ENCODE results near the gene AARS2. TPM values are rescaled to one million over a fixed set of nuclear protein-coding genes. Genes with fewer than 3 reads are reported as not detected.
A peak's percentile ranks its signal among the peaks of the same experiment; 100 is the strongest.
"Not testable (repeated sequence)": the region's sequence is repeated elsewhere in the genome, so short reads cannot be mapped to it uniquely, and the experiment has no call there.

The AARS2 gene
- total RNA-seq, 2 donors from 2014 or later = 9.6 to 17.8 TPM

DNA sequence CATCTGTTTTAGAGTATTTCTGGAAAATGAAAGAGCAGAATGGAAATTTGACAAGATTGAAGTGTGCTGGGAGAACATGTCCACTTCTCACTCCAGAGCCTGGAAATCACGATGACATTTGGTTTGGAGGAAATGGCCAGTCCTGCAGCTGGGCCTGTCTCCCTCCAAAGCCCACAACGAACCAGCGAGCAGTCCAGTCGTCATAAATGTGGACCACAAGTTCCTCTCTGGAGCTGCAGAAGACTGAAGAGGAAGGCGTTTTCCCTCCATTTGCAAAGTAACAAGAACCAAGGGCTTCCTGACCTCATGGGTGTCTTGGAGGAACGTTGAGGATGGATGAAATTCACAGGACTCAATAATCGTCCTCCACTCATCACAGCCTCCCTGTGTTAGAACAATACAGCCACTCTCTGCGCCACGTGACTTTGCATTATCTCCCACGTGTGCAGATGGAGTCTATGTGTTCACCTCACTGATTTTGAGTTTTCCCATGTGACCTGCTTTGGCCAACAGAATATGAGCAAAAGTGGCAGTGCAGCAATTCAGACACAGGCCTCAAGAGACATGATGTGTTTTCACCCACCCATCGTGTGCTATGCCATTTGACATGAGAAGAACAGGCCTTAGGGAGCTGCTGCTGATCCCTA, 20.2 kb upstream of the AARS2 start:
- Histone ChIP-seq H3K4me1 (no peaks in the 10 kb centered on the region), H3K9me3 (no peaks in the 10 kb centered on the region), H3K27ac (no peak overlapping the region), H3K27me3 (no peaks in the 10 kb centered on the region), H3K36me3 (replicated peaks in 1 of 2; ENCODE audit: insufficient read depth in 1 of 2, low read depth in 2 of 2) (no peaks in the 10 kb centered on the region), H3K4me3 (no peak overlapping the region)
- 53 to 59% methylated on average over 11 of the region's 11 CpGs for WGBS, 2 donors
- ATAC-seq (no peak), DNase-seq (peak in 1 of 4 donors; percentile 13)
- no peak for TF ChIP-seq POLR2A (IDR thresholded peaks at IDR 0.05)
- TF ChIP-seq, protein P1, sequence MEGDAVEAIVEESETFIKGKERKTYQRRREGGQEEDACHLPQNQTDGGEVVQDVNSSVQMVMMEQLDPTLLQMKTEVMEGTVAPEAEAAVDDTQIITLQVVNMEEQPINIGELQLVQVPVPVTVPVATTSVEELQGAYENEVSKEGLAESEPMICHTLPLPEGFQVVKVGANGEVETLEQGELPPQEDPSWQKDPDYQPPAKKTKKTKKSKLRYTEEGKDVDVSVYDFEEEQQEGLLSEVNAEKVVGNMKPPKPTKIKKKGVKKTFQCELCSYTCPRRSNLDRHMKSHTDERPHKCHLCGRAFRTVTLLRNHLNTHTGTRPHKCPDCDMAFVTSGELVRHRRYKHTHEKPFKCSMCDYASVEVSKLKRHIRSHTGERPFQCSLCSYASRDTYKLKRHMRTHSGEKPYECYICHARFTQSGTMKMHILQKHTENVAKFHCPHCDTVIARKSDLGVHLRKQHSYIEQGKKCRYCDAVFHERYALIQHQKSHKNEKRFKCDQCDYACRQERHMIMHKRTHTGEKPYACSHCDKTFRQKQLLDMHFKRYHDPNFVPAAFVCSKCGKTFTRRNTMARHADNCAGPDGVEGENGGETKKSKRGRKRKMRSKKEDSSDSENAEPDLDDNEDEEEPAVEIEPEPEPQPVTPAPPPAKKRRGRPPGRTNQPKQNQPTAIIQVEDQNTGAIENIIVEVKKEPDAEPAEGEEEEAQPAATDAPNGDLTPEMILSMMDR (IDR thresholded peaks at IDR 0.05) = no peak
- intact Hi-C loops (cut with DNase I) = loop anchor here (10.0 kb wide), 1 partner anchor 239 kb away; no protein-coding TSS in a partner anchor

DNA sequence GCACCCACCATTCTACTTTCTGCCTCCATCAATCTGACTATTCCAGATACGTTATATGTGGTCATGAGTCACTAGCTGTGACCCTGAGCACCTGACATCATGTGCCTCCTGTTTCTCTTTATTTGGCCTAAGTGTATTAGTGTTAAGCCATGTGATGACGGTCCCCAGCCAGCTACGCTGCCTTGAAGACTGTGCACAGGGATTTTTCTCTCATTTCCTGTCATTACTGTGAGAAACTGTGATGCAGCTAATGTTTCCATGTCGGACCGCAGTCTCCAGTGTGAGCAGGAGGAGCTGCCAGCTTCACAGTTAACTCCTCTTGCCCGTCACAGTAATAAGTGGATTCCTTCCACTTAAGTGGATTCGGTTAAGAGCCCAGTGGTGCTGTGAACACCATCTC, 19.4 kb upstream of the AARS2 start:
- ATAC-seq = no peak
- no peaks in the 10 kb centered on the region for H3K4me1 ChIP-seq
- no peaks in the 10 kb centered on the region for H3K9me3 ChIP-seq
- H3K27ac ChIP-seq = no peak overlapping the region
- H3K36me3 ChIP-seq (replicated peaks in 1 of 2; ENCODE audit: insufficient read depth in 1 of 2, low read depth in 2 of 2) = no peaks in the 10 kb centered on the region
- 55 to 60% methylated on average over 7 of the region's 7 CpGs for WGBS, 2 donors
- H3K27me3 ChIP-seq = no peaks in the 10 kb centered on the region
- DNase-seq = no peak
- TF ChIP-seq, protein P1 (IDR thresholded peaks at IDR 0.05) = no peak
- intact Hi-C loops (cut with DNase I) = loop anchor here (10.0 kb wide), 1 partner anchor 238 kb away; no protein-coding TSS in a partner anchor
- H3K4me3 ChIP-seq = no peak overlapping the region

DNA sequence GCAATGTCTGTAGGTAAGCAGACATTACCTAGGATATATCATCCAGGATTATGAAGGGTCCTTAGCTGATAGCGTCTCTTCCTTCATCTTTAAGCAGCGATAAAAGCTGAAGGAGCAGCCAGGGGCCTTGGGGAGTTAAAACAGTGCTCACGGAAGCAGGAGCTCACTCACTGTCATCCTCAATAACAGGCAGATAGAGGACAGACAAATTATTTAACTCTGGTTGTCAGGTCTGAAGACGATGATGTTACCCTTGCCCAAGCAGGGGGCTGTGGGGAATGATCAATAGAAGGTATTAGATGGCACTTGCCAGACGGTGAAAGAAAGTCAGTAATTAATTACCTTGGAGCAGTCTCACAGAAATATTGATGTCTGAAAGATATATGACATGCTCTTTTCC, 16.7 kb upstream of the AARS2 start:
- DNase-seq = no peak
- 51 to 60% methylated on average over 5 of the region's 5 CpGs for WGBS, 2 donors
- ATAC-seq = no peak
- Histone ChIP-seq H3K4me3 (no peak overlapping the region), H3K4me1 (no peaks in the 10 kb centered on the region), H3K27ac (no peak overlapping the region), H3K27me3 (no peaks in the 10 kb centered on the region), H3K9me3 (no peaks in the 10 kb centered on the region), H3K36me3 (replicated peaks in 1 of 2; ENCODE audit: insufficient read depth in 1 of 2, low read depth in 2 of 2) (no peaks in the 10 kb centered on the region)
- TF ChIP-seq, protein P1 (IDR thresholded peaks at IDR 0.05) = no peak
- TF ChIP-seq POLR2A (IDR thresholded peaks at IDR 0.05) = no peak
- intact Hi-C loops (cut with DNase I) = loop anchor here (10.0 kb wide), 1 partner anchor 235 kb away; no protein-coding TSS in a partner anchor

DNA sequence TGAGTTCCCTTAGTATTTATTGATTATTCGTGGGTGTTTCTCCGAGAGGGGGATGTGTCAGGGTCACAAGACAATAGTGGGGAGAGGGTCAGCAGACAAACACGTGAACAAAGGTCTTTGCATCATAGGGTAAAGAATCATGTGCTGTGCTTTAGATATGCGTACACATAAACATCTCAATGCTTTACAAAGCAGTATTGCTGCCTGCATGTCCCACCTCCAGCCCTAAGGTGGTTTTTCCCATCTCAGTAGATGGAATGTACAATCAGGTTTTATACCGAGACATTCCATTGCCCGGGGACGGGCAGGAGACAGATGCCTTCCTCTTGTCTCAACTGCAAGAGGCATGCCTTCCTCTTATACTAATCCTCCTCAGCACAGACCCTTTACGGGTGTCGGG, 15.1 kb upstream of the AARS2 start:
- H3K27me3 ChIP-seq; H3K4me1 ChIP-seq; H3K27ac ChIP-seq; ATAC-seq; H3K36me3 ChIP-seq (replicated peaks in 1 of 2; ENCODE audit: insufficient read depth in 1 of 2, low read depth in 2 of 2); H3K4me3 ChIP-seq; intact Hi-C loops (cut with DNase I); H3K9me3 ChIP-seq; DNase-seq: not testable (repeated sequence)
- 24 to 29% methylated on average over 5 to 7 of the region's 9 CpGs for WGBS, 2 donors

DNA sequence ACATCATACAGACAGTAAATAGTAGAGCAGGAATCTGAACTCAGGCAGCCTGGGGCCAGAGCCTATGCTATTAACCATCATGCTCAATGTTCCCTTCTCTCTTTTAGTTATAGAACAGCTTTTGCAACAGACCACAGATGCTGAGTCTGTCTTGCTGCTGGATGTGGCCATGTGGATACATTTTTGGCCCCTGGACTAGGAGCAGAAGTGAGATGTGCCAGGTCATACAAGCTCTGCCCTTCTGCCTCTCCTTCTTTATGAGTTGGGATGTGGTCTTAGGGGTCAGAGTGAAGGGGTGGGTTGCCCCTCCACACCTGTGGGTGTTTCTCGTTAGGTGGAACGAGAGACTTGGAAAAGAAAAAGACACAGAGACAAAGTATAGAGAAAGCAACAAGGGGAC, 14.6 kb upstream of the AARS2 start:
- H3K27ac ChIP-seq = no peak overlapping the region
- TF ChIP-seq, protein P1 (IDR thresholded peaks at IDR 0.05) = no peak
- TF ChIP-seq POLR2A (IDR thresholded peaks at IDR 0.05) = no peak
- no peaks in the 10 kb centered on the region for H3K27me3 ChIP-seq
- no peaks in the 10 kb centered on the region for H3K4me1 ChIP-seq
- intact Hi-C loops (cut with DNase I) = no loop called here
- H3K9me3 ChIP-seq = no peaks in the 10 kb centered on the region
- no peak overlapping the region for H3K4me3 ChIP-seq
- H3K36me3 ChIP-seq (replicated peaks in 1 of 2; ENCODE audit: insufficient read depth in 1 of 2, low read depth in 2 of 2) = no peaks in the 10 kb centered on the region
- 33 to 62% methylated on average over 2 of the region's 2 CpGs for WGBS, 2 donors
- ATAC-seq (no peak), DNase-seq (no peak)

All from body of pancreas (tissue), 4 donors.